ENCODE measurements around the gene FHIP1A.

Gene FHIP1A

DNA sequence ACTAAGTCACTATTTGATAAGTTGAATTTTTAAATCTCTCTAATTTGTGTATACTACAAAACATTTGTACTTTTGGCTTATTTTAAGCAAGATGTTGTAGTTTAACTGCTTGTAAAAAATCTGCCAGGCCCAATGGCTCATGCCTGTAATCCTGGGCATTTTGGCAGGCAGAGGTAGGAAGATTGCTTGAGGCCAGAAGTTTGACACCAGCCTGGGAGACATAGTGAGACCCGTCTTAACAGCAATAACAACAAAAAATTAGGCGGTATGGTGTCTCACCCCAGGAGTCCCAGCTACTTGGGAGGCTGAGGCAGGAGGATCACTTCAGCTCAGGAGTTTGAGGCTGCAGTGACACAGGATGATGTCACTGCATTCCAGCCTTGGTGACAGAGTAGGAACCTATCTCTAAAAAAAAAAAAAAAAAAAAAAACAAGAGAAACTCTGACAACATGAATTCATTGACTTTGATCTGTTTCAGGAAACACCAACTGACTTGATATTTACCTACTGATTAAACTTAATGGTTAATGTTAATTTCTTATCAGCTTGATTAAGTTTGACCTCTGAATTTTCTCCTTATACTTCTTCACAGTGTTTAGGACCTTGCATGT lies 8.9 kb downstream of the FHIP1A start:
- no peak overlapping the region for H3K4me3 ChIP-seq (ENCODE audit: low read depth, low read length)

DNA sequence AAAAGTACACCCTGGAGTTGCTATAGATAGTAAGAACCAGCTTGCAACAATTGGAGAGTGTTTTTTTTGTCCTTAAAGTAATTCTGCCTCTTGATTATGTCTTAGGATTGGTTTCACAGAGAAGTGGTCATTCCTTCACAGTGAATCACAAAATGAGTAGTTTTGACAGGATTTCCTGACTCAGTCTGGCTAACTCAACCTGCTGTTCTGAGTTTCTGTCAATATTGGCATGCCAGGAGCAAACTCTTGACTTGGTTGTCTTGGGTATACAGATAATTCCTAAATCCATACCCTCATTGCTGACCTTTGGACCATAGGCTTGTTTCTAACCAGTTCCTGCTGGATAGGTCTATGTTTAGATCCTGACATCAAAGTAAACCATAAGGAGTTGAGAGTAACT lies 9.4 kb downstream of the FHIP1A start:
- no peak overlapping the region for H3K4me3 ChIP-seq (ENCODE audit: low read depth, low read length)

DNA sequence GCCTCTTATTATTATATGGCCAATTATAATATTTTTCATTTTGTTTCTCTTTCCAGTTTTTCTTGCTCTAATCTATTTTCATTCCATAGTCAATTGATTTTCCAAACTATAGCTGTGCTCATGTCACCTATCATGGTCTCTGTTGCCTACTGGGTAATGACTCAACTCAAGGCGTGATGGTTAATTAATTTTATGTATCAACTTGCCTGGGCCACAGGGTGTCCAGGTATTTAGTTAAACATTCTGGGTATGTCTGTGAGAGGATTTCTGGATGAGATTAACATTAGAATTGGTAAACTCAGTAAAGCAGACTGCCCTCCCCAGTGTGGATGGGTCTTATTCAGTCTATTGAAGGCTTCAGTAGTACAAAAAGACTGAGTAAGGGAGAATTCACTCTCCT lies 9.9 kb downstream of the FHIP1A start:
- H3K4me3 ChIP-seq (ENCODE audit: low read depth, low read length): no peak overlapping the region

DNA sequence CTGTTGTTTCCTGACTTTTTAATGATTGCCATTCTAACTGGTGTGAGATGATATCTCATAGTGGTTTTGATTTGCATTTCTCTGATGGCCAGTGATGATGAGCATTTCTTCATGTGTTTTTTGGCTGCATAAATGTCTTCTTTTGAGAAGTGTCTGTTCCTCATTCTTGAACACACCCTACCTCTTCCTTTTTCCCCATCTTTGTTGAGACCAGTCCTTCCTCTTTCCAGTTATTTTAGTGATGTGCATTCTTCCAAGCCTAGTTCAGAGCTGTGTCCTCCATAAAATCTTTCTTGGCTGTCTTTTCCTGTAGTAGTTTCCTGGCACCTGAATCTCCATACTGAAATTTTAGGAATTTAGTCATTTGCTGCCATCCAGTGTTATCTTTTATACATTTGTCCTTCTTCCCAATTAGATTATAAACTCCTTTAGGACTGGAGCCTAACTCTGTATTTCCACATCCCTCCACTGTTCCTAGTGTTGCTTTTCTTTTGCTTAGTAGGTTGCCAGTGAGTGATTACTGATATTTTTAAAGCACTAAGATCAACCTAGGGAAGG lies 11.4 kb downstream of the FHIP1A start:
- no peak overlapping the region for H3K4me3 ChIP-seq (ENCODE audit: low read depth, low read length)

DNA sequence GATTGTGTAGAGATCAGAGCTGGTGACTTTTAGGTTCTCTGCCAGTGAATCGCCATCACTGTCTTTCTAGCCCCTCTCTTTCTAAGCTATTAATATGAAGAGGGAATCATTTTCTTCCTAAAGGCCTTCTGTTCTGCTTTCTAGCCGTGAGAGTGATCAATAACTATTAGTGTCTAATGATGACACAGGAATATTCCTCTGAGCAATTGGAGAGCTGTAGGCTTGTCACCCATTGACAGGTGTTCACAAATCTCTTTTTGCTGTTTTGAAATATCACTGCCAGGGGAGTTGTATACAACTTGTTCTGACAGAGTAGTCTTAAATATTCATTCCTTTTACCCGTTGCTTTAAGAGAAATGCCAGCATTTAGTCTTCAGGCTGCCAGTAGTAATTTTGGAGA lies 13.9 kb downstream of the FHIP1A start:
- no peak overlapping the region for H3K4me3 ChIP-seq (ENCODE audit: low read depth, low read length)

DNA sequence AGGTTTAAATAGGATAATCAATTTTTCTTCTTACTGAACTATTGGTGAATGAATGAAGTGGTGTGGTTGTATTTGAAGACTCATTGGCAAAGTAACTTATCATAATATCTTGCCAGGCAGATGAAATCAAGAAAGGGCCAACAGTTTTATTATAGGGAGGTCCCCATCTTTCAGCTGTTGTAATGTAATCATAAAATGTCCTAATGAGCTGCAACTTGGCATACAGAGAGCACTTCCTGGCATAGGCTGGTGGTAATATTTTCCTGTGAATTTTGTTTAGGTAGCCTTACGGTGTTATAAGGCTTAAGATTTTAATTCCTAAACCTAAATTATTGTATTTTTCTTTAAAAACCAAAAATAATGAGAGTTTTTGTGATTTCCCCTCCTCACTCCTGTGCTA lies 17.5 kb downstream of the FHIP1A start:
- no peak overlapping the region for H3K4me3 ChIP-seq (ENCODE audit: low read depth, low read length)

DNA sequence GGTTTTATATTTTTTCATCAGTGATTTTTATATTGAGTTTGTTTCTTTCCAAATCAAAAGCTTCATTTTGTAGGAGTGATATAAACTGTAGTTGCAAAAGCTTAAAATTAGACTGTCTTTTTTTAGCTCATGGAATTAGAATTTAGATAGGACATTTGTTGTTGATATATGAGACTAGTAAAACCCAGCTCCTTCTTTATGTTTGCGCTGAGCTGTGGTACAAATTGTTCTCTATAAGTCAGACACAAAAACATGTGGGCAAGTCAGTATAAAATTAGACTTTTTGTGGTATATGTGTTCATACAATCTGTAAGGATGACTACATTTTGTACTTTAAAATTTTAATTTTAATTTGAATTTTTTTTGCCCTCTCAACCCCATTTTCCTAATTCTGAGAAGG lies 18.3 kb downstream of the FHIP1A start:
- no peak overlapping the region for H3K4me3 ChIP-seq (ENCODE audit: low read depth, low read length)

DNA sequence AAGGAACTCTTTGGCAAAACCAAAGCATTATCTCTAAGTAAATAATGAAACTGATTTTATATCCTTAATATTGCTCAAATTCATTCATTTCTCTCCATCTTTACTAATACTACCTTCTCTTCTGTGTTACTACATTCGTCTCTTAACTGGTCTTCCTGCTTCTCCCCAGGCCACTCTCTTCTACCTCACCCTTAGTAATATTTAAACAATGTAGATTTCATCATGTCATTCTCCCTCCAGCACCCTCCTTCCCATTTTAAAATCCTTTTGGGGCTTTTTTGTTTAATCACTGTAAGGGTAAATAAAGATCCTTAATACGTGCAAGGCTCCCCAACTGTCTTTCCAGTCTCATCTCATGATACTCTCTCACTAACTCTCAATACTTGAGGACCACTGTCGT lies 19.4 kb downstream of the FHIP1A start:
- H3K4me3 ChIP-seq (ENCODE audit: low read depth, low read length): no peak overlapping the region

DNA sequence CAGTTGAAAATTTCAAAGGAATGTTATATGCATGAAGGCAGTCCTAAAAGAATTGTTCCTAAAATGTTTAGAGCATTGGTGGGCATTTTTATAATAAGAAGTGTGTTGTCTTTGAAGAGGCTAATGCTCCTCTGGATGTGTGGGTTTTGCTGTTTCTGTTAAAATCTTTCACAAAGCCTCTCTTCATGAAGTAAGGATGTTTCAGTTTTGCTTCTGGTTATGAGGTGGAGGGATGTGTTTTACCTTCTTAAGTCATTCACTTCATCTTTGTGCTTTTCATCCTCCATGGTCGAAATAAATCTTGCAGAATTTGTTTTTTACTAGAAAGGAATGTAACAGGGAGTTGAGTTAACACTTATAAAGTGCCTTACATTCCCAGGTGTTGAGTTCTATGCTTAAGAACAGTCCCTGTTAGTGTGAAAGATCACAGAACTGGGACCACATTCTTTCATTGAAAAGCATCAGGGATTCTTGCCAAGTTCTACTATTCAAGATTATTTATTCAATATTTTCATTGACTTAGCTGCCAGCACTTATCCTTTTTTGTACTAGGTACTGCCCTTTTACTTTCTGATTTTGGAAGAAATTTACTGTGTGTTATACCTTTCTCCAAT lies 21.1 kb downstream of the FHIP1A start:
- H3K4me3 ChIP-seq (ENCODE audit: low read depth, low read length): no peak overlapping the region

DNA sequence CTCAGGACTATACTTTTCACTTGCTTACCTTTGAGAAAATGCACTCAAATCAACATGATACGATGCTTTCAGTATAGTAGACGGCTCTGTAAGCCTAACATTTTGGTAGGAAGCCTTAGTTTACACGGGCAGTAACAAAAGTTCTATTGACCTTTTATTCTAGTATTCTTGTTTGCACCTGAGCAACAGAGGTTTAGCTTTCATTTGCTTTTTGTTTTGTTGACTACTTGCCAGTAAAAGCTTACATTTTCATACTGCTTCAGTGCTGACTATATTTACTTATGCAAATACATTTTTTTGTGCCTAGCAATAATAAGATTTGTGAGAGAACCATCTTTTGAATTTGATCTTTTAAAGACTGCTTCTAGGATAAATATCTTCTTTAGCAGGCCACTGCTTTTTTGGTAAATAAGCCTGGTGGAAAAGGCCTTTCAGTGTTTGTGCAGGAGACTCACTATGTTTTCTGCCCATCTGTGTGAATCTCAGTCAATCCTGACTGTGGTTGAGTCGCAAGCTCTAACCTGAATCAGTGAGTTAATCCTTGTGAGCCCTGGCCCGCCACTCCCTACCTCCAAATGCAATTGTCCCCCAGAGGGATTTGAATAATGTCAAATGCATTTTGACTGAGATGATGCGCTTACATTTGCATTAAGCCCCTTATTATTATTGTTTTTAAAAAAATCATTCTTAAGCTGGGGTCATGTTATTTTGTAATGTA lies 21.9 kb downstream of the FHIP1A start:
- H3K4me3 ChIP-seq (ENCODE audit: low read depth, low read length): no peak overlapping the region

DNA sequence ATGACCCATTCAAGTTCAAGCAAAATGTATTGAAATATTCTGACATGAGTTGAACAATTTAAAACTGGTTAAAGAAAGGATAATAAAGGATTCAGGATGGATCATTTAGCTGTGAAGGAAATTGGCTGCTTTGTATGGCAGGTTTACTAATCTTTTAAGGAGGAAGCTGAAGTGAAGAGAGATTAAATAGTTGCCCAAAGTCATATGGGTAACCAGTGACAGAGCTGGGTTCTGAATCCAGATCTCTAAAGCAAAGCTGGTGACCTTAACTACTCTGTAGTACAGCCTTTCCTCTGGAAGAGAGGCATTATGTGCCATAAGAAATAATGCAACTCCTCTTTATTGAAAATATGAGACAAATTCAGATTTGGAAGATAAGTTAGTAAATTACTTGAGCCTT lies 22.8 kb downstream of the FHIP1A start:
- H3K4me3 ChIP-seq (ENCODE audit: low read depth, low read length): no peak overlapping the region

DNA sequence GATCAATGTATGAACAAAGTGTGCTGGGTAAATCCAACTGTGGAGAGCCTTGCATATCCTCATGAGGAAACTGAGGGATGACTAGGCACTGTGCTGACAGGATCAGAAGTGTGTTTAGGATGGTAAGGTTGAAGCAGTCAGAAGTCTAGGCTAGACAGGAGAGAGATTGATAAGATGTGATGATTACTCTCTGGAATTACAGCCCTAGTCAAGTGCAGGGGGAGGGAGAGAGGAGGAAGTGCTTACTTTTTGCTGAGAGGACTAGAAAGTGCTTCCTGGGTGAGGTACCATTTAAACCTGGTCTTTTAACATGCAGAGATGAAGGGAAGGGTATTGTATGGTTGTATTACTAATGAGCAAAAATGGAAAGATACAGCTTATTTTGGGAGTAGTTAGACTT lies 23.7 kb downstream of the FHIP1A start:
- H3K4me3 ChIP-seq (ENCODE audit: low read depth, low read length): no peak overlapping the region

DNA sequence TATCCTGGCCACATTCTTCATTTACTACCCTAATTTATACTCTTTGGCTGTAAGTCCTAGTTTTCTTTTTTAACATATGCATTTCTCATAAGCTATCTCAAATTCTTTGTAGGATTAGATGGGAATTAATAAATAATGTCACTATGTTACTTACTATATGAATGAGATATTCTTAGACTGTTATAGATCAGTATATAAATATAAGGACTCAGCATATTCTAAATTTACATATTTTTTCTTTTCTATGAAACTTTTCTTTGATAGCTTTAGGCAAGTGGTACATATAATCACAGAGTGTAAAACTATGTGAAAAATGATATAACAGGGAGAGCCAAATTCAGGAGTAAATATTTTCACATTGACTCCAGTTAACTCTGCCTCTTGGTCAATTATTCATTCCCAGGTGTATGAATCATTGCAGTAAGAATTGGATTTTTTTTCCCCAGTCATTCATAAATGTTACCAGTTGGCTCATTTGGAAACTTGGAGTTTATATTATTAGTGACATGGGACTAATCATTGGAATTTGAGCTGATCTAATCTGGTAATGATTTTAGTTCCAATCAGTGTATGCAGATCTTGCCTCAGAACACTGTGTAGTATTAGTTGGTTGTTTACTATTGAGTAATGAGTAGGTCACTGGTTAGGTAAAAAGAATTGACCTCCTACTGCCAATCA lies 25.3 kb downstream of the FHIP1A start:
- no peak overlapping the region for H3K4me3 ChIP-seq (ENCODE audit: low read depth, low read length)

DNA sequence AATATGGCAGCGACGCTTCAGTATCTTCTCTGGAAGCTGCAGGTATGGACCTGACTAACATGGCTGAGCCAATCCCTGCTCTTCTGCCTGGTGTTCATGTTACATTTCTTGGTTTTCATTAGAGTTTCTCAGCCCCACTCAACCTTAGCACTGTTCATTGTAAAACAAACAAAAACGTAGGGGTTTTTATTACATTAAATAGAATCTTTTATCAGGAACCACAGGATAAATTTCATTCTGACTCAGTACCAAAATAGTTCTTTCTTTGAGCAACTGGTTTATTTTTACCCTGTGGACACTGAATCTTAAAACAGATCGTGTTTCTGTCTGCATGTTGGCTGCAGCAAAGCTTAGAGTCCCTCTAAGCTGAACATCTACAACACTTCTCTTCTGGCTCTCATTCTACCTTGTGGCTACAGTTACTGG lies 27.1 kb downstream of the FHIP1A start:
- no peak overlapping the region for H3K4me3 ChIP-seq (ENCODE audit: low read depth, low read length)

DNA sequence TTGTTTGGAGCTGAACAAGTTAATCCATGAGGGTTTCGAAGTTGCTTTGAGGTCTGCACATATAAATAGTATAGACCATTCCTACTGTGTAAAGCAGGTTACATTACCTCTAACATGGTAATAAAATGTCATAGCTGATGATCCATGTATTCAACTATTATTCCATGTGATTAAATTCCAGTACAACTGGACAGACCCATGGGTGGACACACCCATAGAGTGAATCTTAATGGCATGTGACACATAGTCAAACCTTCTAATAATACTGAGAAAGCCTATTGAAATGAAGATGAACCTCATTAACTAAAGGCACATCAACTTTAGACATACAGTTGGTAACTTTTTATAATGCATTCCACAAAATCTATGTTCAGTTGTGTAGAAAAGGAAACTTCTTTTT lies 28.5 kb downstream of the FHIP1A start:
- no peak overlapping the region for H3K4me3 ChIP-seq (ENCODE audit: low read depth, low read length)

DNA sequence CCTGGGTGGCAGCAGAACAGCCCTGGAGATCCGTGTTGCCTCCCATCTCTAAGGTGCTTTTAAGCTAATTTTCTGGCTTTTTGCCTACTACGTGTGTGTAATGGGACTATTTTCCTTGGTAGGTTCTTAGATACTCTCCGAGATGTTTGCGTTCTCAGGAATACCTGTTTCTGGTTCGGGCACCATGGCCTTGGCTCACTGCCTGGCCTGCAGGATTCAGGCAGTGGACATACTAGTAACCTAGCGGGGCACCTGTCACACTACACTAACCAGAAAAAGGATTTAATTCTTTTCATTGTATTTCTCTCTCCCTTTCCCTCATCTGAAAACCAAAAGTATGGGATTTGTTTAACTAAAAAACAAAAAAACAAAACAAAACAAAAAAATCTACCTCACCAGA lies 29.2 kb downstream of the FHIP1A start:
- H3K4me3 ChIP-seq (ENCODE audit: low read depth, low read length): no peak overlapping the region

DNA sequence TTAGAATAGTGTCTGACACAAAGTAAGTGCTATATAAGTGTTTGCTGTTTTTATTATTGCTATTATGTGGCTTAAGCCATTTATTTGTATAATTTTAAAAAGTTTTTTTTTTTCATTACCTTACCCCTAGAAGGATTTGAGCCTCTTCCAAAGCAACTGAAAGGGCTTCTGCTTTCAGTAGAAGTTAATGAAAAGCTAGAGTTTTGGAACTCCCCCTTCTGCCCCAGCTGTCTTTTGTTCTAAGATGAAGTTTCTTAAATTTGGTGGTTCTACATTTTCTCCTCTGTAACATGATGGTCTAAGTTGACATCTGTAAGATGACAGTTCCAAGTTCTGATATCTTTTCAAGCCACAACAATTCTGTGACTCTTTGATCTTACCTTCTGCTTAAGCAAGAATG lies 30.3 kb downstream of the FHIP1A start:
- H3K4me3 ChIP-seq (ENCODE audit: low read depth, low read length): no peak overlapping the region

DNA sequence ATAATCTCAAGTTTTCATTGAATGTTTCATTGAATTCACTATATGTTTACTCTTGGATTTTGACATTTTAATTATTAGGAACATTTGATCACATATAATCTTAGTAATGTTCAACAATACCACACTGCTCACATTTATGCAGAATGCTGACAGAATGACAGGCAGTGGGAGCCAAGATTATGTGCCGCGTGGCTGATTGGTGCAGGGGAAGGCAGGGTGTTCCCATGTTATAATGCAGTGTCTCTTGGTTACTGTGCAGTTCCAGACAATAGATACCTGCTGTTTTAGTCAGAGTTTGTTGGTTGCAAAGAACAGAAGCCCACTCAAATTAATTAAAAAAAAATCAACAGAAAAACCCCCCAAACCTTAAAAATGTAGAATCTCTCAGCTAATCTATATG lies 33.0 kb downstream of the FHIP1A start:
- no peak overlapping the region for H3K4me3 ChIP-seq (ENCODE audit: low read depth, low read length)

DNA sequence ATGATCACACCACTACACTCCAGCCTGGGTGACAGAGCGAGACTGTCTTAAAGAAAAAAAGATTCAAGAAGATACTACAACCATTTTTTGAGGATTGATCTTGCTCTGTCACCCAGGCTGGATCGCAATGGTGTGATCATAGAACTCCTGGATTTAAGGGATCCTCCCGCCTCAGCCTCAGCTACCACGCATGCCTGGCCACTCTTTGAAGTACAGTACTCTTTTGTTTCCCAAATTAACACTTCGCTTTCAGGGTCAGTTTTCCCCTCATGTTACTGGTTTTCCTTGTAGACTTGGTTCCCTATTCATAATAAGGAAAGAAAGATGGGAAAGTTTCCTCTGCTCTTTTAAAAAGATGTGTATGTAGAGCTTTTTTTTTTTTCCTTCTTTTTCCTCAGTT lies 34.3 kb downstream of the FHIP1A start:
- no peak overlapping the region for H3K4me3 ChIP-seq (ENCODE audit: low read depth, low read length)

DNA sequence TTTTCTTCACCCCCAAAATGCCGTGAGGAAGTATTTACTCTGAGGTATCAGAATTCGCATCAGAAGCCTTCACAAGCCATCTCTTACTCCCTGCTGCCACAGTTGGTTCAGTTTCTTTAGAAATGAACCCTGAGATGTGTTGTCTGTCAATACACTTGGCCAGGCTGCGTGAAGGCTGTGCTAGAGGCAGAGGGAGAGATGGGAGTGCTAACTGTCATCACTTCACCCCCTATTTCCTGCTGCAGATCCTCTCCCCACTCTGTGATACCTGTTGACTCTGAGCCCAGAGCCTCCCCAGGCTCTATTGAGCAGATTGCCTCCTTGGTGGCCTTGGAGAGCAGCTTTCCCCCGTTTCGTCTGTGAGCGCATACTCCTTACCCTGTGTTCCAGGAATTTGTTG lies 34.8 kb downstream of the FHIP1A start:
- no peak overlapping the region for H3K4me3 ChIP-seq (ENCODE audit: low read depth, low read length)

DNA sequence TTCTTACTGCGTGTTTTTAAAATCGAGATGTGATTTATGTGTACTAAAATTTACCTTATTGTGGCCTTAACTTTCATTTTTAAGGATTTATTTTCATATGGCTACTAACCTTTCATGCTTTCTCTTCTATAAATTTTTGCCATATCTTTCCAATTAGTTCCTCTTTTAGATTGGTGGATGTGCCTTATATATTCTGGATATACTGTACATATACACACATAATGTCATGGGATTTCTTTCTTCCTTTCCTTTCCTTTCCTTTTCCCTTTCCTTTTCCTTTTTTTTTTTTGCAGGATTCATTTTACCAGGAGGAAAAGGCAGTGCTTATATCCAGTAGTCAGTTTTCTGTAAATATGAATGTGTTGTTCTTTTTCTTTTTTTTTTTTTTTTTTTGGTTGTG lies 37.2 kb downstream of the FHIP1A start:
- no peak overlapping the region for H3K4me3 ChIP-seq (ENCODE audit: low read depth, low read length)

DNA sequence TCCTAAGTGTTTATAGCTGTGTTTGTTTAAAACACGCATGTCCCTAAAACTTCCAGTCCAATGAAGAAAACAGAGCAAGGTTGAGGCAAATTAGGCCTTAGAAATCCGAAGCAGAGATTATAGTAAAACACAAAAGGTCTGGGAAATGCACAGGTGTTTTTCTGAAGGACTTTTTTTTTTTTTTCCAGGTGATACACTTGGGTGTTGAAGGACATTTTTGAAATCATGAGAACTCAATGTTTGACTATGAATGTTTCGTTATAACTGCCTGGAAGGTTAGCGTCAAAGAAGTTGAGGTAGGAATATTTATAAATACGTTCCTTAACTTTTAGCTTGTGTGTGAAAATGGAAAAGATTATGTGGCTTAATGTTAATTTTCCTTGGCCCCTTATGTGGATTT lies 45.5 kb downstream of the FHIP1A start:
- H3K4me3 ChIP-seq (ENCODE audit: low read depth, low read length): no peak overlapping the region

All from iPS-11a (cell line).